Activated T-helper 17 cell treated with anti-CD3 and anti-CD28 coated beads, Interleukin-2, amount 50 U/mL, for 72 hours (primary cell): ENCODE results near the gene ACBD4. TPM values are rescaled to one million over a fixed set of nuclear protein-coding genes. Genes with fewer than 3 reads are reported as not detected.
A peak's percentile ranks its signal among the peaks of the same experiment; 100 is the strongest.

ENCODE experiments used
- ATAC-seq: fragments of 150-1000 bp; cut with Tn5 transposase; replicated peaks from 2 replicates; pipeline ENCODE4 v1.10.0; 2021; ENCODE audit warnings: mild to moderate bottlenecking, moderate library complexity
- H3K27ac Mint-ChIP-seq: one replicate; pipeline ENCODE4 v1.8.0; 2022; ENCODE audit warnings: mixed read lengths
- H3K27me3 Mint-ChIP-seq: one replicate; pipeline ENCODE4 v1.8.0; 2022; ENCODE audit warnings: mixed read lengths
- H3K36me3 Mint-ChIP-seq: one replicate; pipeline ENCODE4 v1.8.0; 2022; ENCODE audit warnings: low read depth, mild to moderate bottlenecking, mixed read lengths
- H3K4me1 Mint-ChIP-seq: one replicate; pipeline ENCODE4 v1.8.0; 2022; ENCODE audit warnings: mixed read lengths
- H3K4me3 Mint-ChIP-seq: one replicate; pipeline ENCODE4 v1.8.0; 2022; ENCODE audit warnings: mild to moderate bottlenecking, mixed read lengths
- H3K9me3 Mint-ChIP-seq: one replicate; pipeline ENCODE4 v1.8.0; 2022; ENCODE audit warnings: mixed read lengths
- total RNA-seq, 2 donors: library from RNA; stranded (reverse); gene quantifications; one replicate each; pipeline ENCODE4 v1.2.3, GENCODE V29; 2022

The ACBD4 gene
- 10 to 100 TPM in 1 of 2 donors, 1 to 10 TPM in 1; 9.8 to 12.6 TPM for total RNA-seq

DNA sequence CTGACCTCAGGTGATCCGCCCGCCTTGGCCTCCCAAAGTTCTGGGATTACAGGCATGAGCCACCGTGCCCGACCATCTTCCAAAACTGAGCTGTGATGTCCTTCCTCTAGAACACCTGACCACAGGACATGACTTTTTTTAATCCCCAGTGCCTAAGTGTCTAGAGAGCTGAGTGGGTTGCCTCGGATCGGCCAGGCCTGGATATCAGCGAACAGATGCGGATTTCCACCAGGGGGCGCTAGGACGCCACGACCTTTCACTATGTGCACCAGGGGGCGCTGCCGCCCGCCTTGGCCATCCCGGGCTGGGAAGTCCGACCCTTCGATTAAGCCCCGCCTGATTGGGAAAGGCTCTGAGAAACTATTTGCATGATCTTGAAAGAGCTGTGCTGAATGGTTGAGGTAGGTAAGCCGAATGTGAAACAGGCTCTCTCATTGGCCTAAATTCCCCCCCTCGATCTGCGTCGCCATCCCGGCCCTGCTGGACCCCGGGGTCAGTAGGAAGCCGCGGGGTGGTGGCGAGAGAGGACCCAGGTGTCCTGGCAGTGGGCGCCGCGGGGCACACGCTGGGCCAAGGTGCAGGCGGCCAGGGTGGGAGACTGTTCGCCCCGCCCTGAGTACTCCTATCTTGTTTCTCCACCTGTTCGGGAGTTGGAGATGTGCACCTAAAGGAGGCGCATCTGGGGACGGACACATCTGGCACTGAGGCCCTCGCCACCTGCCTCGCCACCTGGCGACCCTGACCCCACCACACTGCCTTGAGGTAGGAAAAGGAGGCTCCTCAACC lies at the start of gene ACBD4:
Gene ACBD4, plus strand, starts transcription at position 496 of the 786 bp plus-strand sequence. CDS start 458 bp downstream, outside the sequence.
- ATAC-seq, result peak; percentile 89
- Mint-ChIP-seq H3K4me1 (peaks cover 7% of the 10 kb centered on the region), H3K4me3 (peak within 1 kb of the TSS; percentile 80), H3K27me3 (no peaks in the 10 kb centered on the region), H3K27ac (peak within 1 kb of the TSS; percentile 49), H3K9me3 (no peaks in the 10 kb centered on the region), H3K36me3 (no peaks in the 10 kb centered on the region)

DNA sequence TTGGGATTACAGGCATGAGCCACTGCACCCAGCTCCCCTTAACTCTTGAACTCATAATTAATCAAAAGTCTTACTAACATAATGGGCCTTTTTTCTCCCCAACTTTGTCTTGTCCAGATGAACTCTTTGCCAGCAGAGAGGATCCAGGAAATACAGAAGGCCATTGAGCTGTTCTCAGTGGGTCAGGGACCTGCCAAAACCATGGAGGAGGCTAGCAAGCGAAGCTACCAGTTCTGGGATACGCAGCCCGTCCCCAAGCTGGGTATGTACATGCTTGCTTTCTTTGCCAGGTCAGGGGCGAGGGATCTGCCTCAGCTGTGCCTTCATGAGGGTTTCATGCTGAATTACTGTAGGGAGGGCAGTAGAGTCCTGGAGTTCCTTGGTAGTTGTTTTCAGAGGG lies 49.1 kb upstream of the ACBD4 start:
- Mint-ChIP-seq H3K36me3 (peaks cover 99% of the 10 kb centered on the region), H3K4me3 (no peak overlapping the region), H3K4me1 (no peaks in the 10 kb centered on the region), H3K27me3 (no peaks in the 10 kb centered on the region), H3K27ac (no peak overlapping the region), H3K9me3 (no peaks in the 10 kb centered on the region)
- ATAC-seq, result no peak

- ATAC-seq, result no peak
- H3K4me1 Mint-ChIP-seq, result no peaks in the 10 kb centered on the region
- no peaks in the 10 kb centered on the region for H3K9me3 Mint-ChIP-seq
- no peaks in the 10 kb centered on the region for H3K27me3 Mint-ChIP-seq
- peaks cover 99% of the 10 kb centered on the region for H3K36me3 Mint-ChIP-seq
- no peak overlapping the region for H3K4me3 Mint-ChIP-seq
- no peak overlapping the region for H3K27ac Mint-ChIP-seq
These were observed 48.5 kb upstream of the ACBD4 start for GRCh38 chr17:45086865-45087503.

DNA sequence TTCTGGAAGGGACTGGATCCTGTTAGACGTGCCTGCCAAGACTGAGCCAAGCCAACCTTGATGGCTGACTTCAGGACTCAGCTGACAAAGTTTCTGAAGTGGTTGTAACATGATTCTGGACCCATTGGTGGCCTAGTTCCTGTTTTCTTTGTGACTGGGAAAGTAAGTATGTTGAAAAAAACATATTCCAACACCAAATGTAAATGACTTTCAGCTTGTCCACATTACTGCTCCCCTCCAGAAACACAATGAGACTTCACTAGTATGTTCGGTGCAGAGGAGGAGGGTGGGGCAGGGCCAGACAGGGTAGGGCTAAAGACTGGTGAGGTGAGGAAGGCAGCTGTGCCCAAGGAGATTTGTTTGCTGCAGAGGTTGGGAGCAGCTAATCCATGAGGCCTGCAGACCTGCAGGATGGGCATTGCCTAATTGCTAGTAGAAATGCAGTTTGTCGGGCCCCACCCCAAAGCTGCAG lies 47.9 kb upstream of the ACBD4 start:
- Mint-ChIP-seq H3K4me3 (no peak overlapping the region), H3K27me3 (no peaks in the 10 kb centered on the region), H3K36me3 (peaks cover 99% of the 10 kb centered on the region), H3K4me1 (no peaks in the 10 kb centered on the region), H3K27ac (no peak overlapping the region), H3K9me3 (no peaks in the 10 kb centered on the region)
- no peak for ATAC-seq

GRCh38 chr17:45087978-45088377 lies 47.5 kb upstream of the ACBD4 start:
- Mint-ChIP-seq H3K36me3 (peaks cover 99% of the 10 kb centered on the region), H3K27me3 (no peaks in the 10 kb centered on the region), H3K4me3 (no peak overlapping the region), H3K4me1 (no peaks in the 10 kb centered on the region), H3K27ac (no peak overlapping the region), H3K9me3 (no peaks in the 10 kb centered on the region)
- ATAC-seq, result no peak

- H3K9me3 Mint-ChIP-seq, result no peaks in the 10 kb centered on the region
- H3K27me3 Mint-ChIP-seq, result no peaks in the 10 kb centered on the region
- H3K27ac Mint-ChIP-seq, result no peak overlapping the region
- no peak for ATAC-seq
- H3K4me1 Mint-ChIP-seq, result no peaks in the 10 kb centered on the region
- peaks cover 99% of the 10 kb centered on the region for H3K36me3 Mint-ChIP-seq
- no peak overlapping the region for H3K4me3 Mint-ChIP-seq
These were observed 46.7 kb upstream of the ACBD4 start for GRCh38 chr17:45088741-45089140.

DNA sequence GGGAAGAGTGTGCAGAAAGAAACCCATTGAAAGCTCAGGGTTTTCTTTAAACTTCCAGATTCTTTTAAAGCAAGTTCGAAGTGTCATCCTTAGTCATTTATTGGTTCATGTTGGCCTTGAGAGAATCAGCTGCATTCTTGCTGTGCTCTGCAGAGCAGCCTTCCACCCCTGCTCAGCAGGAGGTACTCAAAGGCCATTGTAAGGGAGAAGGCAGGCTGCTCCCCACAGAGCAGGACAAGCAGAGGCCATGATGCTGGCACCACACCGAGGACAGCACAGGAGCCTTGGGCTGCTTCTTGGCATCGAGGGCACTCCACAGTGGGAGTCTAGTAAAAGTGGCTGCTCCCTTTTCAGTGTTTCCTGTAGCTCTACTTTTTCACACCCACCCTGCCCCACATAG lies 44.8 kb upstream of the ACBD4 start:
- Mint-ChIP-seq H3K4me1 (no peaks in the 10 kb centered on the region), H3K9me3 (no peaks in the 10 kb centered on the region), H3K4me3 (no peak overlapping the region), H3K27ac (no peak overlapping the region), H3K27me3 (no peaks in the 10 kb centered on the region), H3K36me3 (peaks cover 98% of the 10 kb centered on the region)
- no peak for ATAC-seq

DNA sequence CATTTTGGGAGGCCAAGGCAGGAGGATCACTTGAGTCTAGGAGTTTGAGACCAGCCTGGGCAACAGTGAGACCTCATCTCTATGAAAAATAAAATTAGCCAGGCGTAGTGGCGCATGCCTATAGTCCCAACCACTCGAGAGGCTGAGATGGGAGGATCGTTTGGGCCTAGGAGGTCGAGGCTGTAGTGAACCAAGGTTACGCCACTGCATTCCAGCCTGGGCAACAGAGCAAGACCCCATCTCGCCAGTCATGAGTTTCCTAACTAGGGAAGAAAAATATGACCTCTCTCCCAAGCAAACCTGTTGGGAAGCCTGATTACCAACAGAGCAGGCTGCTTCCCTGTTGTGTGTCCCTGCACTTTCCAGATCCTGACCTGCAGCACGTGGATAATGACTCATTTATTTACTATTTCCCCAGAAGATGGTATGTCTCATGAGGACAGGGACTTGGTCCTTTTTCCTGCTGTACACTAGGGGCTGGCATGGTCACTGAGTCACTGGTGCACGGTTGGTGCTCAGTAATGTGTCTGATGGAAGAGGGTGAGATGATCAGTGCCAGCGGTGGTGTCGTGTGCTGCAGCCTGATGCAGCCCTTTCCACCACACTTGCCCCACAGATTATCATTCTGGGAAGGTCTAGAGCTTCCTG lies 43.6 kb upstream of the ACBD4 start:
- Mint-ChIP-seq H3K4me1 (no peaks in the 10 kb centered on the region), H3K4me3 (no peak overlapping the region), H3K36me3 (peaks cover 98% of the 10 kb centered on the region), H3K27ac (no peak overlapping the region), H3K27me3 (no peaks in the 10 kb centered on the region), H3K9me3 (no peaks in the 10 kb centered on the region)
- ATAC-seq, result no peak

DNA sequence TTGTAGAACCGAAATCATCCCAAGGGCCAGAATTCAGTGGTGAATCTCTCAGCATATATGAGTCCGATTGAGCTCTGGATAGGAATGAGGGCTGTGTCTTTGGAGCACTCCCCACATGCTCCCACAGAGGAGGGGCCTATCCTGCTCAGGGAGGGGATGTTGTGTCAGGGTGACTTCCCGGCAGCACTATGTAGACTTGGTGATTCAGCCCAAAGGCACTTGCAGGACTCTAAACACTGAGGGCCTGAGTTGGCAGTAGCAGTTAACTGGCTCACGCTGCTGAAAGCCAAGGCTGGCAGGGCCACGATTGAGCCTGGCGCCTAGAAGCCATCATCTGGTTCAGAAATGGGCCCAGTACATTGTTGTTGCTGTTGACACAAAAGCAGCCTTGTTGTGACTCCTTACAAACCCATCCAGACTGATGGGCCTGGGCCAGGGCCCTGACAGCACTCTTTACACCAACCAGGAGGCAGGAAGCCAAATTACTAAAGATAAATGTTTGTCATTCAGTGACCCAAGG lies 42.5 kb upstream of the ACBD4 start:
- Mint-ChIP-seq H3K27ac (no peak overlapping the region), H3K9me3 (no peaks in the 10 kb centered on the region), H3K36me3 (peaks cover 98% of the 10 kb centered on the region), H3K4me3 (no peak overlapping the region), H3K27me3 (no peaks in the 10 kb centered on the region), H3K4me1 (no peaks in the 10 kb centered on the region)
- no peak for ATAC-seq

DNA sequence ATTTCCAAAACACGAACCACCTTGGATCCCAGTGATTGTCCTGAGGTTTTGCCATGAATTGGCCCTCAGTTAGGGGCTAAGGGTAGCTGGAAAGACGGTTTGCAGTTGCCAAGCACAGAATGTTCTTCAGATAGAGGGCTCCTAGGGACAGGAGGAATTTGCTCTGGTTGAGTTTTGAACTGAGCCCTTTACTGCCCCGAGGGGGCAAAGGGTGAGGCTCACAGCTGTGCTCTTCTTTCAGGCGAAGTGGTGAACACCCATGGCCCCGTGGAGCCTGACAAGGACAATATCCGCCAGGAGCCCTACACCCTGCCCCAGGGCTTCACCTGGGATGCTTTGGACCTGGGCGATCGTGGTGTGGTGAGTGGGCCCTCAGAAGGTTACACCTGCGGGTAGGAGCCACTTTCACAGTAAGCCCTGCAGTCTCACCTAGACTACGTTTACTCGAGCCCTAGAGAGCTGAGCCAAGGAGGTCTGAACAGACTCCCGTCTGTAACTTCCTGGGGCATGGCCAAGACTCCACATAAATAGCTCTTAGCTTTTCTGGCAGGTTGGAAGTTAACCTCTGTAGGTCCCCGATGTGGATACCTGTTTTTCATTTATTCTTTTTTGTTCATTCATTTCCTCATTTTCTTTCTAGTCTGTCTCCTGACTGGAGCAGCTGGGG lies 41.9 kb upstream of the ACBD4 start:
- Mint-ChIP-seq H3K27me3 (no peaks in the 10 kb centered on the region), H3K4me3 (no peak overlapping the region), H3K27ac (no peak overlapping the region), H3K36me3 (peaks cover 98% of the 10 kb centered on the region), H3K4me1 (no peaks in the 10 kb centered on the region), H3K9me3 (no peaks in the 10 kb centered on the region)
- ATAC-seq, result no peak

DNA sequence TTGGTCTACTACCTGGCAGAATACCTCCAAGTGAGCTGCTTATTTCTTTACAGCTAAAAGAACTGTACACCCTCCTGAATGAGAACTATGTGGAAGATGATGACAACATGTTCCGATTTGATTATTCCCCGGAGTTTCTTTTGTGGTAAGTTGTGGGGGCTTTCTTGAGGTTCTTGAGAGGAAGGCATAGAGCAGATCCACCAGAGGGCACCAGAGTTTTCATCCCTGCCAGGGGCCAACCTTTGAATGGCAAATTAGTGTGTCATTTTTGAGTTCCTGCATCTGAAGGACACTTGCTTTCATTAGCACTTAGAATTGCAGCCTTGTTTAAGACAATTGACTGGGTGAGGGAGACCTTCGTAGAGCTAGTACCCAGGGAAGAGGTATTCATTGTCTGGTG lies 39.3 kb upstream of the ACBD4 start:
- peaks cover 3% of the 10 kb centered on the region for H3K4me1 Mint-ChIP-seq
- H3K9me3 Mint-ChIP-seq, result no peaks in the 10 kb centered on the region
- ATAC-seq, result no peak
- H3K4me3 Mint-ChIP-seq, result no peak overlapping the region
- H3K36me3 Mint-ChIP-seq, result peaks cover 89% of the 10 kb centered on the region
- H3K27me3 Mint-ChIP-seq, result no peaks in the 10 kb centered on the region
- H3K27ac Mint-ChIP-seq, result no peak overlapping the region

DNA sequence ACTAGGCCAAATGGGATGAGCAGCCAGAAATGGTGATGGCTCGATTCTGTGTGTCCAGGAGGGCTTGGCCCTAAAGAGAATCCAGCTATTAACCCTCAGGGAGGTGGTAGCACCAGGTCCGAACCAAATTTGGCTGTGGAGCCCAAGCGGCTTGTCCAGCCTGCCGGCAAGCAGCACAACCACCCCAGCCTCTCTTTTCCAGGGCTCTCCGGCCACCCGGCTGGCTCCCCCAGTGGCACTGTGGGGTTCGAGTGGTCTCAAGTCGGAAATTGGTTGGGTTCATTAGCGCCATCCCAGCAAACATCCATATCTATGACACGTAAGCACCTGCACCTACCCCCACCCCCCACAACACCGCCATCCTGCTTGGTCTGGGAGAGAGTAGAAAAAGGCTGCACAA lies 38.6 kb upstream of the ACBD4 start:
- no peak overlapping the region for H3K4me3 Mint-ChIP-seq
- no peak overlapping the region for H3K27ac Mint-ChIP-seq
- ATAC-seq, result no peak
- H3K27me3 Mint-ChIP-seq, result no peaks in the 10 kb centered on the region
- H3K9me3 Mint-ChIP-seq, result no peaks in the 10 kb centered on the region
- peaks cover 87% of the 10 kb centered on the region for H3K36me3 Mint-ChIP-seq
- H3K4me1 Mint-ChIP-seq, result peaks cover 3% of the 10 kb centered on the region

DNA sequence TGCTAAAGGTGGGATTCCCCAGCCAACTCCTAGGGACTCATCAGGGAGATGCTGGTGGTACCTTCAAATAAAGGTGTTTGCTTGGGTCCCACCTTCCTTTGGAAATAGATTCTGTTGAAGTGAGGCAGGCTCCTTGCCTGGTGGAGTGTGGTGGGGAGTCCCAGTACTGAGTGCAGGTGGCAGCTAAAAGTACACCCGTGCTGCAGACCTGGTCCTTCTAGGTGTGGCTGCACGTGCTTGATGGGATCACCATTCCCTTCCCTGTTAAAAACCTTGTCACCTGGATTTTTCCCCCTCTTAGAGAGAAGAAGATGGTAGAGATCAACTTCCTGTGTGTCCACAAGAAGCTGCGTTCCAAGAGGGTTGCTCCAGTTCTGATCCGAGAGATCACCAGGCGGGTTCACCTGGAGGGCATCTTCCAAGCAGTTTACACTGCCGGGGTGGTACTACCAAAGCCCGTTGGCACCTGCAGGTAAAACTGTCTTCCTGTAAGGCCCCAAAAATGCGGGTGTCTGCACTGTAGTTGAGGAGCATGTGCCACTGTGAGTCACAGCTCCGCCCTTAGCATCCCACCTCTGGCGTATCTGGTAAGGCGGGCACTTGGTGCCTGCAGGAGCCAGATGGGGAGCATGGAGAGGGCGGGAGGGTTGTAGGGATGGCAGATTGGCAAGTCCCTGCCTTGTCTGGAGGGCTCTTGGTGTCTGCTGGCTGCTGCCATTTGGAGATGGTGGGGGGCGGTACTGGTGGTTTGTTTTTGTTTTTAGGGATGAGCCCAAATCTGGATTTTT lies 37.2 kb upstream of the ACBD4 start:
- no peaks in the 10 kb centered on the region for H3K27me3 Mint-ChIP-seq
- ATAC-seq, result no peak
- H3K36me3 Mint-ChIP-seq, result peaks cover 87% of the 10 kb centered on the region
- no peaks in the 10 kb centered on the region for H3K9me3 Mint-ChIP-seq
- no peak overlapping the region for H3K27ac Mint-ChIP-seq
- H3K4me3 Mint-ChIP-seq, result no peak overlapping the region
- H3K4me1 Mint-ChIP-seq, result peaks cover 3% of the 10 kb centered on the region
